Common myeloid progenitor, CD34-positive (primary cell): ENCODE measurements around the gene QSER1.

ENCODE experiments used
- CTCF ChIA-PET: fragments of 350-600 bp; sonication (Branson Sonifier 250); formaldehyde crosslinking; loops from one replicate; lab custom pipeline; 2021; ENCODE audit warnings: antibody characterized with exemption; lab: Charles Lee
- POLR2A ChIA-PET: fragments of 350-600 bp; sonication (Branson Sonifier 250); formaldehyde crosslinking; loops from one replicate; lab custom pipeline; 2021; ENCODE audit warnings: antibody characterized with exemption; lab: Charles Lee
- DNase-seq, 3 donors: peaks; one replicate each; pipeline versions ENCODE4 v3.0.0 to v3.0.0-alpha.2; 2013
- H3K27ac ChIP-seq, 2 experiments: 1 replicate in 1 of 2; 2 replicates in 1 of 2; pipeline ENCODE4 v1.7.0; 2013; ENCODE audit warnings: inconsistent platforms in 2 of 2, low read length in 2 of 2, mild to moderate bottlenecking in 2 of 2, low read depth in 1 of 2, moderate library complexity in 1 of 2; ENCODE audit not compliant: severe bottlenecking in 2 of 2, insufficient read depth in 1 of 2, poor library complexity in 1 of 2
- H3K27me3 ChIP-seq, 5 experiments: replicated peaks in 2 of 5; 1 replicate in 3 of 5; 2 replicates in 2 of 5; pipeline versions ENCODE4 v1.6.1 to v1.7.0; 2013; ENCODE audit warnings: low read length in 4 of 5, mild to moderate bottlenecking in 2 of 5, moderate library complexity in 2 of 5, inconsistent platforms in 1 of 5; ENCODE audit not compliant: insufficient read depth in 5 of 5, control insufficient read depth in 4 of 5
- H3K36me3 ChIP-seq, 4 experiments: 1 replicate in 2 of 4; 2 replicates in 2 of 4; pipeline versions ENCODE4 v1.6.1 to v1.7.0; 2013; ENCODE audit warnings: low read length in 3 of 4, control low read depth in 1 of 4, mild to moderate bottlenecking in 1 of 4; ENCODE audit not compliant: control insufficient read depth in 4 of 4, insufficient read depth in 4 of 4
- H3K4me1 ChIP-seq, 4 experiments: 1 replicate in 3 of 4; 2 replicates in 1 of 4; pipeline versions ENCODE4 v1.6.1 to v1.7.1; 2013; ENCODE audit warnings: low read length in 3 of 4, mild to moderate bottlenecking in 3 of 4, control low read depth in 1 of 4, inconsistent platforms in 1 of 4, moderate library complexity in 1 of 4; ENCODE audit not compliant: control insufficient read depth in 4 of 4, insufficient read depth in 4 of 4; ENCODE audit errors: control extremely low read depth in 1 of 4
- H3K4me3 ChIP-seq, 7 experiments: 1 replicate in 4 of 7; 2 replicates in 3 of 7; pipeline versions ENCODE4 v1.5.1 to v1.7.0; 2013; ENCODE audit warnings: mild to moderate bottlenecking in 7 of 7, low read length in 6 of 7, moderate library complexity in 6 of 7, inconsistent platforms in 2 of 7, low read depth in 2 of 7, control low read depth in 1 of 7; ENCODE audit not compliant: insufficient read depth in 4 of 7, control insufficient read depth in 1 of 7; ENCODE audit errors: extremely low read depth in 1 of 7
- H3K9me3 ChIP-seq, 5 experiments: 1 replicate in 4 of 5; 2 replicates in 1 of 5; pipeline versions ENCODE4 v1.6.1 to v1.7.1; 2013; ENCODE audit warnings: low read length in 4 of 5, mild to moderate bottlenecking in 2 of 5, inconsistent platforms in 1 of 5, low read depth in 1 of 5, moderate library complexity in 1 of 5; ENCODE audit not compliant: control insufficient read depth in 4 of 5, insufficient read depth in 2 of 5; ENCODE audit errors: control extremely low read depth in 1 of 5
- WGBS: methylation state at CpG from one replicate; pipeline ENCODE4 v1.1.5; 2013; ENCODE audit not compliant: insufficient coverage; 5-methylcytosine and 5-hydroxymethylcytosine counted together

QSER1 gene

GRCh38 chr11:32908619-32909018, 16.0 kb downstream of the QSER1 start:
- WGBS = 90% methylated on average over 2 of the region's 6 CpGs
- Histone ChIP-seq H3K9me3 (no peaks in the 10 kb centered on the region), H3K27me3 (no peaks in the 10 kb centered on the region), H3K4me3 (no peak overlapping the region), H3K4me1 (no peaks in the 10 kb centered on the region), H3K27ac (no peak overlapping the region), H3K36me3 (peaks cover 0 to 10% (median 0%) of the 10 kb centered on the region in 4 experiments)
- ChIA-PET CTCF (interaction anchor here (2.3 kb wide), 1 partner anchor 14 kb away, joined by 7 read pairs; no protein-coding TSS in a partner anchor), POLR2A (no interaction called here)
- no peak for DNase-seq

GRCh38 chr11:32911413-32911812, 18.8 kb downstream of the QSER1 start:
- ChIA-PET POLR2A (no interaction called here), CTCF (no interaction called here)
- Histone ChIP-seq H3K4me3 (no peak overlapping the region), H3K9me3 (no peaks in the 10 kb centered on the region), H3K27ac (no peak overlapping the region), H3K27me3 (no peaks in the 10 kb centered on the region), H3K4me1 (no peaks in the 10 kb centered on the region), H3K36me3 (peaks cover 0 to 4% (median 1%) of the 10 kb centered on the region in 4 experiments)
- DNase-seq = peak in 1 of 3 donors; percentile 19
- 100% methylated on average over 1 of the region's 3 CpGs for WGBS

- H3K4me1 ChIP-seq = no peaks in the 10 kb centered on the region
- POLR2A ChIA-PET = interaction anchor here (1.1 kb wide), 1 partner anchor 11 kb away, joined by 3 read pairs; no protein-coding TSS in a partner anchor
- no peak overlapping the region for H3K4me3 ChIP-seq
- no peaks in the 10 kb centered on the region for H3K9me3 ChIP-seq
- no peak for DNase-seq
- no peak overlapping the region for H3K27ac ChIP-seq
- 100% methylated on average over 1 of the region's 7 CpGs for WGBS
- no peaks in the 10 kb centered on the region for H3K27me3 ChIP-seq
- CTCF ChIA-PET = interaction anchor here (1.5 kb wide), 1 partner anchor 19 kb away, joined by 6 read pairs; no protein-coding TSS in a partner anchor
- H3K36me3 ChIP-seq = peaks cover 0 to 3% (median 0%) of the 10 kb centered on the region in 4 experiments
Measured at GRCh38 chr11:32913445-32913844, 20.8 kb downstream of the QSER1 start.

GRCh38 chr11:32916361-32916760, 23.8 kb downstream of the QSER1 start:
- no CpG with 5 or more reads among the region's 1 CpG for WGBS
- POLR2A ChIA-PET = no interaction called here

GRCh38 chr11:32916994-32917393, 24.4 kb downstream of the QSER1 start:
- ChIA-PET POLR2A (no interaction called here), CTCF (no interaction called here)
- H3K4me3 ChIP-seq = no peak overlapping the region
- peaks cover 0 to 3% (median 0%) of the 10 kb centered on the region in 4 experiments for H3K36me3 ChIP-seq
- no peaks in the 10 kb centered on the region for H3K9me3 ChIP-seq
- no peak overlapping the region for H3K27ac ChIP-seq
- DNase-seq = no peak
- H3K27me3 ChIP-seq = no peaks in the 10 kb centered on the region
- WGBS = 100% methylated on average over 3 of the region's 8 CpGs
- no peaks in the 10 kb centered on the region for H3K4me1 ChIP-seq

More at GRCh38 chr11:32916361-32916760, 23.8 kb downstream of the QSER1 start:
- H3K4me3 ChIP-seq = no peak overlapping the region
- H3K4me1 ChIP-seq = no peaks in the 10 kb centered on the region
- H3K9me3 ChIP-seq = no peaks in the 10 kb centered on the region
- H3K27me3 ChIP-seq = no peaks in the 10 kb centered on the region
- H3K36me3 ChIP-seq = peaks cover 0 to 3% (median 0%) of the 10 kb centered on the region in 4 experiments
- H3K27ac ChIP-seq = no peak overlapping the region
- DNase-seq = no peak
- CTCF ChIA-PET = no interaction called here

GRCh38 chr11:32918427-32918826, 25.8 kb downstream of the QSER1 start:
- POLR2A ChIA-PET = no interaction called here

GRCh38 chr11:32919338-32919737, 26.7 kb downstream of the QSER1 start:
- H3K4me1 ChIP-seq = no peaks in the 10 kb centered on the region
- no peaks in the 10 kb centered on the region for H3K27me3 ChIP-seq
- H3K36me3 ChIP-seq = peaks cover 0 to 3% (median 0%) of the 10 kb centered on the region in 4 experiments
- H3K27ac ChIP-seq = no peak overlapping the region
- H3K9me3 ChIP-seq = no peaks in the 10 kb centered on the region
- ChIA-PET CTCF (no interaction called here), POLR2A (no interaction called here)
- H3K4me3 ChIP-seq = no peak overlapping the region
- no peak for DNase-seq
- 63% methylated on average over 2 of the region's 4 CpGs for WGBS

More at GRCh38 chr11:32918427-32918826, 25.8 kb downstream of the QSER1 start:
- Histone ChIP-seq H3K9me3 (no peaks in the 10 kb centered on the region), H3K36me3 (peaks cover 0 to 3% (median 0%) of the 10 kb centered on the region in 4 experiments), H3K4me1 (no peaks in the 10 kb centered on the region), H3K4me3 (no peak overlapping the region), H3K27ac (no peak overlapping the region), H3K27me3 (no peaks in the 10 kb centered on the region)
- no peak for DNase-seq
- CTCF ChIA-PET = interaction anchor here (0.9 kb wide), 1 partner anchor 11 kb away, joined by 3 read pairs; no protein-coding TSS in a partner anchor
- WGBS = 100% methylated on average over 1 of the region's 1 CpG
